Measurements from ENCODE around the gene ARFGAP3. TPM values are rescaled to one million over a fixed set of nuclear protein-coding genes. Genes with fewer than 3 reads are reported as not detected.

The ARFGAP3 gene
- total RNA-seq, 2 experiments from 2014 or later, result 27.1 to 27.2 TPM

DNA sequence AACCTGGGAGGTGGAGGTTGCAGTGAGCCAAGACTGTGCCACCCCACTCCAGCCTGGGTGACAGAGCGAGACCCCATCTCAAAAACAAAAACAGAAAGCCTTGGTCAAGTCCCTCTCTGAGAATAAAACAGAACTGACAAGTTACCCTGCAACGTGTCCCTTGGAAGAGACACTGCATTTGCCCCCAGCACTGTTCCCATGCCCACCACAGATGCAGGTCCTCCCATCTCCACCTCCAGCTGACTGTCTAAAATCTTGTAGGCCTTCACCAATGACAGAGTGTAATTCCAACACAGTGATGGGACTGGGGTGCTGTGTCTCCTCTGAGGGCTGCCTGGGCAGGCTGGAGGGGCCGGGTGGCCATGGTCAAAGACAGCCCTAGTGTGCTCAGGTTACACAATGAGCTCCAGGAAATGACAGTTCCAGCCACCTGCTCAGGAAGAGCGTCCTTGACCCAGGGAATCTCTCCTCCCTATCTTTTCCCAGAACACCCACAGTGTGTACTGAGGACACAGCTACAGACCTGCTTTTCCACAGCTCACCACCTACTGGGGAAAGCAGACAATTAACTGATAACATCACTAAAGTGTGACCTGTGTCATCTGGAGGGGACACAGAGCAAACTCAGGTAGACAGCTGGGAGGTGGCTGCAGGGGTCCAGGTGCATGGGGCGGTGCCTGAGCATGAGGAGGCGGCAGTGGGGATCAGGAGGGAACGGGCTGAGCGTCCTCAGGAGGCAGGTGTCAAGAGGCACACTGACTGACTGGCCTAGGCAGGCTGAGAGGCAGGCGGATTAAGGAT is 56.4 kb downstream of the ARFGAP3 start:
- Mint-ChIP-seq H3K4me1 (ENCODE audit: low read depth) (no peaks in the 10 kb centered on the region), H3K27me3 (no peaks in the 10 kb centered on the region), H3K27ac (no peak overlapping the region), H3K9me3 (no peaks in the 10 kb centered on the region), H3K36me3 (ENCODE audit: low read depth) (peaks cover 8% of the 10 kb centered on the region), H3K4me3 (no peak overlapping the region)
- ATAC-seq, result no peak
- POLR2A ChIA-PET, result interaction anchor here (0.8 kb wide), 1 partner anchor 16 kb away, joined by 3 read pairs; no protein-coding TSS in a partner anchor
- TF ChIP-seq, protein P1, sequence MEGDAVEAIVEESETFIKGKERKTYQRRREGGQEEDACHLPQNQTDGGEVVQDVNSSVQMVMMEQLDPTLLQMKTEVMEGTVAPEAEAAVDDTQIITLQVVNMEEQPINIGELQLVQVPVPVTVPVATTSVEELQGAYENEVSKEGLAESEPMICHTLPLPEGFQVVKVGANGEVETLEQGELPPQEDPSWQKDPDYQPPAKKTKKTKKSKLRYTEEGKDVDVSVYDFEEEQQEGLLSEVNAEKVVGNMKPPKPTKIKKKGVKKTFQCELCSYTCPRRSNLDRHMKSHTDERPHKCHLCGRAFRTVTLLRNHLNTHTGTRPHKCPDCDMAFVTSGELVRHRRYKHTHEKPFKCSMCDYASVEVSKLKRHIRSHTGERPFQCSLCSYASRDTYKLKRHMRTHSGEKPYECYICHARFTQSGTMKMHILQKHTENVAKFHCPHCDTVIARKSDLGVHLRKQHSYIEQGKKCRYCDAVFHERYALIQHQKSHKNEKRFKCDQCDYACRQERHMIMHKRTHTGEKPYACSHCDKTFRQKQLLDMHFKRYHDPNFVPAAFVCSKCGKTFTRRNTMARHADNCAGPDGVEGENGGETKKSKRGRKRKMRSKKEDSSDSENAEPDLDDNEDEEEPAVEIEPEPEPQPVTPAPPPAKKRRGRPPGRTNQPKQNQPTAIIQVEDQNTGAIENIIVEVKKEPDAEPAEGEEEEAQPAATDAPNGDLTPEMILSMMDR (IDR thresholded peaks at IDR 0.05), result no peak
- intact Hi-C loops (cut with micrococcal nuclease), result no loop called here
- no peak for DNase-seq
- CTCF ChIA-PET, result interaction anchor here (1.3 to 1.8 kb wide), 2 partner anchors 20 to 67 kb away, joined by 4 read pairs; no protein-coding TSS in a partner anchor

DNA sequence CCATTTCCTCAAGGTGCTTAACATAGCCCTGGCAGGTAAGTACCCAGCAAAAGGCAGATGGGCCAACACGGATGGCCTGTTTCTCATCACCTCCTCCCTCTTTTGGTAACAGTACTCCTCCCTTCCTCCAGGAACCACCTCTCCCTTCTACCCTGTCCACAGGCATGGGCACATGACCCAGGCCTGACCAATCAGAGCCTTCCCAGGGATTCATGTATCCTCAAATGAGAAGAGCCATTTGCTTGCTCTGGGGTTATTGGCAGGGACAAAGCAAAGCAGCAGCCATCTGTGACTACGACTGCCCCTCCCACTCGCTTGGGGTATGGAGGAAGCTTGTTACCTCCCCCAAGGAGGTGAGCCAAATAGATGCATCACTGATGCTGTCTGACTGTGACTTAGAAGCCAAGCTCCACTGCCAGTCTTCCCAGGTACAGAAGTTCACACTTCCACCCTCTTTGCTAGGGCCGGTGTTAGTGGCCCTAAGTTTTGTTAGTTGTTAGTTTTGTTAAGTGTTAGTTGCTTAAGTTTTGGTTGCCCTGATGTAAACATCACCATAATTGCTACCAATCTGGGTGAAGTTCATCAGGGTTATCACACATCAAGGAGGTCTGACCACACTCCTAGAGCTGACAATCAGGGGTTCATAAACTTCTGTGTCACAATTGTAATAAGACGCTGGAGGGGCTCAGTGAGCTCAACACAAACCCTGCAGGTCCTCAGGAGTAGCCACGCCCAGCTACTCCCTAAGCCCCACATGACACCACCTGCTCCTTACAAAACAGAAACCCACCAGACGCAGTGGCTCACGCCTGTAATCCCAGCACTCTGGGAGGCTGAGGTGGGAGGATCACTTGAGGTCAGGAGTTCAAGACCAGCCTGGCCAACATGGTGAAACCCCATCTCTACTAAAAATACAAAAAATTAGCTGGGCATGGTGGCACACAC is 57.3 kb downstream of the ARFGAP3 start:
- no peaks in the 10 kb centered on the region for H3K27me3 Mint-ChIP-seq
- H3K36me3 Mint-ChIP-seq (ENCODE audit: low read depth), result peaks cover 11% of the 10 kb centered on the region
- no peak for ATAC-seq
- DNase-seq, result peak; percentile 6
- H3K27ac Mint-ChIP-seq, result no peak overlapping the region
- intact Hi-C loops (cut with micrococcal nuclease), result no loop called here
- H3K4me1 Mint-ChIP-seq (ENCODE audit: low read depth), result no peaks in the 10 kb centered on the region
- no peak overlapping the region for H3K4me3 Mint-ChIP-seq
- TF ChIP-seq, protein P1 (IDR thresholded peaks at IDR 0.05), result no peak
- ChIA-PET CTCF (interaction anchor here (1.3 to 1.8 kb wide), 2 partner anchors 19 to 68 kb away, joined by 4 read pairs; no protein-coding TSS in a partner anchor), POLR2A (interaction anchor here (0.7 to 0.8 kb wide), 2 partner anchors 11 to 17 kb away, joined by 3 read pairs; no protein-coding TSS in a partner anchor)
- H3K9me3 Mint-ChIP-seq, result no peaks in the 10 kb centered on the region

DNA sequence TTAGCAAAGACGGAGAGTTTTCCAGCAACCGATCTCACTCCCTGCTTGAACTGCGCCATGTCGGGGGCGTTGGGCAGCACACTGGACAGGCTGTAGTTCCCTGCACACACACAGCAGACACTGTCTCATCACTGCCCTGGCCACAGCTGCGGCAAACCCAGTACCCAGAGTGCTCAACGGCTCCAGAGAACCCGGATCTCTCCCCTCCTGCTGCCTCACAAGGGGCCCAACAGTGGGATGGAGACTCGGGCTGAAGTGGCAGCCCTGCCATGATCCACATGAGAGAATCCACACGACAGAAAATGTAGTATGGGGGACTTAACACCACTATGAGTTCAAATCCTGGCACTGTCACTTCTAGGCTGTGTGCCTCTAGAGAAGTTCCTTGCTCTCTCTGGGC is 58.0 kb downstream of the ARFGAP3 start:
- TF ChIP-seq, protein P1 (IDR thresholded peaks at IDR 0.05), result no peak
- H3K36me3 Mint-ChIP-seq (ENCODE audit: low read depth), result peaks cover 11% of the 10 kb centered on the region
- no peaks in the 10 kb centered on the region for H3K4me1 Mint-ChIP-seq (ENCODE audit: low read depth)
- CTCF ChIA-PET, result no interaction called here
- no peak overlapping the region for H3K27ac Mint-ChIP-seq
- H3K9me3 Mint-ChIP-seq, result no peaks in the 10 kb centered on the region
- DNase-seq (no peak), ATAC-seq (no peak)
- no peaks in the 10 kb centered on the region for H3K27me3 Mint-ChIP-seq
- H3K4me3 Mint-ChIP-seq, result no peak overlapping the region
- intact Hi-C loops (cut with micrococcal nuclease), result no loop called here
- POLR2A ChIA-PET, result no interaction called here

DNA sequence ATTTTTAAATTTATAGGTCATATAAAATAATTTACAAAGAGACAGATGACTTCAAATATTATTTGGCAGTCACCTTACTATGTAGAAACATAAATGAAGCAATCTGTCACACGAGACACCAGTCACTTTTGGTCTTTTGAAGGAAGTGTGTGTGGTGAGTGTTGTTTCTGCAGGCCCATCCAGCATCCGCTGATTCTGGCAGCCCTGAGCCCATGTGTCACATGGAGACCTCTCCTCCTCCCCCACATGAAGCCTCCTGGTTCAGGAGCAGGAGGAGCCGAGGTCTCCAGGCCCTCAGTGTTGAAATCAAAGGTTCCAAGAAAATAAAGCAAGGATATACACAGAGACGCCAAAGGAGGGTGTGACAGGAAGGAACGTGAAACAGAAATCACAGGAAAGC is 60.1 kb downstream of the ARFGAP3 start:
- ChIA-PET POLR2A (interaction anchor here (0.8 kb wide), 1 partner anchor 154 kb away, joined by 4 read pairs; no protein-coding TSS in a partner anchor), CTCF (interaction anchor here (0.6 to 1.1 kb wide), 3 partner anchors 14 to 263 kb away, joined by 3 to 4 read pairs (median 3); no protein-coding TSS in a partner anchor)
- no peak overlapping the region for H3K4me3 Mint-ChIP-seq
- intact Hi-C loops (cut with micrococcal nuclease), result no loop called here
- peaks cover 11% of the 10 kb centered on the region for H3K36me3 Mint-ChIP-seq (ENCODE audit: low read depth)
- H3K27ac Mint-ChIP-seq, result peak overlapping the region; percentile 20
- H3K27me3 Mint-ChIP-seq, result no peaks in the 10 kb centered on the region
- TF ChIP-seq, protein P1 (IDR thresholded peaks at IDR 0.05), result no peak
- ATAC-seq (no peak), DNase-seq (no peak)
- H3K4me1 Mint-ChIP-seq (ENCODE audit: low read depth), result no peaks in the 10 kb centered on the region
- no peaks in the 10 kb centered on the region for H3K9me3 Mint-ChIP-seq
